K562 (cell line): Measurements from ENCODE around the gene TMEM107. TPM values are rescaled to one million over a fixed set of nuclear protein-coding genes. Genes with fewer than 3 reads are reported as not detected.

Experiments used
- ARID3A ChIP-seq: IDR thresholded peaks from 2 replicates; pipeline ENCODE4 v1.6.1; 2012; ENCODE audit warnings: low read depth, low read length, improper control_type of control experiment, borderline replicate concordance
- ARNT ChIP-seq, 2 experiments: fragments of 450-650 bp; IDR thresholded peaks; 2 replicates each; pipeline ENCODE4 v1.6.1; 2016; ENCODE audit warnings: mild to moderate bottlenecking in 1 of 2
- CREB1 ChIP-seq, 2 experiments: sonication (generic) in 1 of 2; formaldehyde crosslinking in 1 of 2; IDR thresholded peaks; 2 replicates each; pipeline versions ENCODE4 v1.6.1 to v1.8.0; 2012 to 2022; ENCODE audit warnings: inconsistent platforms in 1 of 2, mild to moderate bottlenecking in 1 of 2, missing genetic modification reagents in 1 of 2, moderate library complexity in 1 of 2
- ETV5 ChIP-seq: sonication (generic); formaldehyde crosslinking; IDR thresholded peaks from 2 replicates; pipeline ENCODE4 v1.4.0; 2020; ENCODE audit warnings: low read depth, mild to moderate bottlenecking, missing genetic modification reagents
- HMG20A ChIP-seq: fragments of 450-650 bp; formaldehyde crosslinking; conservative IDR thresholded peaks from 2 replicates; pipeline ENCODE4 v1.4.0; 2020; ENCODE audit warnings: mild to moderate bottlenecking, mixed read lengths
- NR1H2 ChIP-seq: sonication (generic); formaldehyde crosslinking; IDR thresholded peaks from 2 replicates; pipeline ENCODE4 v1.4.0; 2020; ENCODE audit warnings: mild to moderate bottlenecking, missing genetic modification reagents
- NUFIP1 ChIP-seq: fragments of 450-650 bp; IDR thresholded peaks from 2 replicates; pipeline ENCODE4 v1.6.1; 2018; ENCODE audit not compliant: partially characterized antibody
- PHTF2 ChIP-seq: fragments of 250-450 bp; sonication (Bioruptor Pico); IDR thresholded peaks from 2 replicates; pipeline ENCODE4 v1.5.0; 2021; ENCODE audit warnings: mild to moderate bottlenecking
- SETDB1 ChIP-seq: IDR thresholded peaks from one replicate; pipeline ENCODE4 v1.6.1; 2012; ENCODE audit warnings: low read length, control low read depth, inconsistent platforms
- ZFP1 ChIP-seq: fragments of 450-650 bp; formaldehyde crosslinking; IDR thresholded peaks from 2 replicates; pipeline ENCODE4 v1.4.0; 2020; ENCODE audit warnings: mild to moderate bottlenecking, mixed read lengths
- ZNF274 ChIP-seq: IDR thresholded peaks from 2 replicates; pipeline ENCODE4 v1.6.1; 2011; ENCODE audit warnings: low read depth, mild to moderate bottlenecking, low read length, moderate library complexity, borderline replicate concordance
- polyA plus RNA-seq, 8 experiments: library from polyadenylated mRNA; depleted of rRNA in 4 of 8; stranded (reverse) in 5 of 8; unstranded in 3 of 8; fragments of >200 nt; fragmentation: Nextera tagmentation in 2 of 8; fragmentation: Illumina TruSeq in 1 of 8; extraction: Ambion mirVana in 2 of 8; extraction: Trizol in 1 of 8; gene quantifications; 2 replicates each; pipeline versions ENCODE4 v1.2.1 to v1.2.3, GENCODE V29; 2011 to 2014; ENCODE audit warnings: inconsistent platforms in 1 of 8, missing spikeins in 1 of 8
- total RNA-seq, 7 experiments: library from RNA; depleted of rRNA in 6 of 7; stranded (reverse); fragments of >200 nt in 6 of 7; fragmentation: Illumina TruSeq in 2 of 7; extraction: Trizol in 2 of 7; gene quantifications; 2 replicates each; pipeline versions ENCODE4 v1.2.1 to v1.2.3, GENCODE V29; 2011 to 2021; ENCODE audit warnings: low replicate concordance in 1 of 7
- TF ChIP-seq, protein P1 (sequence below): fragments of 450-650 bp; formaldehyde crosslinking; IDR thresholded peaks from 2 replicates; pipeline ENCODE4 v1.4.0; 2020; ENCODE audit warnings: mild to moderate bottlenecking, mixed read lengths
- TF ChIP-seq, protein P2 (sequence below): fragments of 450-650 bp; formaldehyde crosslinking; IDR thresholded peaks from 2 replicates; pipeline ENCODE4 v1.4.0; 2020; ENCODE audit warnings: mild to moderate bottlenecking
- TF ChIP-seq, protein P3 (sequence below): fragments of 250-450 bp; sonication (Bioruptor Pico); IDR thresholded peaks from 2 replicates; pipeline ENCODE4 v1.4.0; 2020
- TF ChIP-seq, protein P4 (sequence below): fragments of 250-450 bp; sonication (Bioruptor Pico); IDR thresholded peaks from 2 replicates; pipeline ENCODE4 v1.5.0; 2022; ENCODE audit warnings: mild to moderate bottlenecking

The TMEM107 gene
- total and polyA plus RNA-seq, 9 of the 15 experiments (the other 6 are each of a cell fraction or from before 2014, with no cell fraction given), result 7.1 to 26.2 (median 16.9) TPM

DNA sequence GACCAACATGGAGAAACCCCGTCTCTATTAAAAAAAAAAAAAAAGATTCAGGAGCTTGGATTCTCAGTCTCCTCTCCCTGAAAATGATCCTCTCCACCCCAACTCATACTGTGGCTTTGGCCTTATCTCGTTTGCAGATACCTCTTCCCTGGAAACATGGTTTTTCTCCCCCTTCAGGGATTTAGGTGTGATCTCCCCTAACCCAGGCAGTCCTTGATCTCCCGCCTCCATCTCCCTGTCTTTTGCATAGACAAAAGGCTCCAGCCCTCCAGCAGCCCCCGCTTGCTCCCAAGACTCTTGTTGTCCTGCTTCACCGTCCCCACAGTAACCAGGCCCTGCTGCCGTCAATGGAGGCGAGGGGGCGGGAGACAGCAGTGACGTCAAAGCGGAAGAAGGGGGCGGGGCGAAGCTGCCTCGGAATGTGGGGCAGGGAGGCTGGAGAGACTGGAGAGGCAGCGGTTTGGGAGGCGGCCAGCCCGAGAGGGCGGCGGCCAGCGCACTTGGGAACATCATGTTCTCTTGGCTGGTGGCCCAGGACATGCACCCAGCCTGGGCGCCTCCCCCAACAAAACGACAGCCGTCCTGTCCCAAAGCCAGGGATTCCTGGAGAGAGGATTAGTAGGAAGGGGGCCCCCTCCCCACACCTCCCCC lies 22.1 kb downstream of the TMEM107 start (continued):
- TF ChIP-seq ARID3A, result no peak
- TF ChIP-seq, protein P1, sequence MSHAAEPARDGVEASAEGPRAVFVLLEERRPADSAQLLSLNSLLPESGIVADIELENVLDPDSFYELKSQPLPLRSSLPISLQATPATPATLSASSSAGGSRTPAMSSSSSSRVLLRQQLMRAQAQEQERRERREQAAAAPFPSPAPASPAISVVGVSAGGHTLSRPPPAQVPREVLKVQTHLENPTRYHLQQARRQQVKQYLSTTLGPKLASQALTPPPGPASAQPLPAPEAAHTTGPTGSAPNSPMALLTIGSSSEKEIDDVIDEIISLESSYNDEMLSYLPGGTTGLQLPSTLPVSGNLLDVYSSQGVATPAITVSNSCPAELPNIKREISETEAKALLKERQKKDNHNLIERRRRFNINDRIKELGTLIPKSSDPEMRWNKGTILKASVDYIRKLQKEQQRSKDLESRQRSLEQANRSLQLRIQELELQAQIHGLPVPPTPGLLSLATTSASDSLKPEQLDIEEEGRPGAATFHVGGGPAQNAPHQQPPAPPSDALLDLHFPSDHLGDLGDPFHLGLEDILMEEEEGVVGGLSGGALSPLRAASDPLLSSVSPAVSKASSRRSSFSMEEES (CRISPR knock-in tag), result no peak
- TF ChIP-seq SETDB1, result no peak
- no peak for TF ChIP-seq NR1H2 (CRISPR knock-in tag)
- peak; percentile 58; the same call in 1 of the 2 replicates for TF ChIP-seq ETV5
- no peak for TF ChIP-seq ARNT (IDR thresholded peaks at IDR 0.05)
- TF ChIP-seq, protein P2, sequence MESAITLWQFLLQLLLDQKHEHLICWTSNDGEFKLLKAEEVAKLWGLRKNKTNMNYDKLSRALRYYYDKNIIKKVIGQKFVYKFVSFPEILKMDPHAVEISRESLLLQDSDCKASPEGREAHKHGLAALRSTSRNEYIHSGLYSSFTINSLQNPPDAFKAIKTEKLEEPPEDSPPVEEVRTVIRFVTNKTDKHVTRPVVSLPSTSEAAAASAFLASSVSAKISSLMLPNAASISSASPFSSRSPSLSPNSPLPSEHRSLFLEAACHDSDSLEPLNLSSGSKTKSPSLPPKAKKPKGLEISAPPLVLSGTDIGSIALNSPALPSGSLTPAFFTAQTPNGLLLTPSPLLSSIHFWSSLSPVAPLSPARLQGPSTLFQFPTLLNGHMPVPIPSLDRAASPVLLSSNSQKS, result no peak
- TF ChIP-seq, protein P3, sequence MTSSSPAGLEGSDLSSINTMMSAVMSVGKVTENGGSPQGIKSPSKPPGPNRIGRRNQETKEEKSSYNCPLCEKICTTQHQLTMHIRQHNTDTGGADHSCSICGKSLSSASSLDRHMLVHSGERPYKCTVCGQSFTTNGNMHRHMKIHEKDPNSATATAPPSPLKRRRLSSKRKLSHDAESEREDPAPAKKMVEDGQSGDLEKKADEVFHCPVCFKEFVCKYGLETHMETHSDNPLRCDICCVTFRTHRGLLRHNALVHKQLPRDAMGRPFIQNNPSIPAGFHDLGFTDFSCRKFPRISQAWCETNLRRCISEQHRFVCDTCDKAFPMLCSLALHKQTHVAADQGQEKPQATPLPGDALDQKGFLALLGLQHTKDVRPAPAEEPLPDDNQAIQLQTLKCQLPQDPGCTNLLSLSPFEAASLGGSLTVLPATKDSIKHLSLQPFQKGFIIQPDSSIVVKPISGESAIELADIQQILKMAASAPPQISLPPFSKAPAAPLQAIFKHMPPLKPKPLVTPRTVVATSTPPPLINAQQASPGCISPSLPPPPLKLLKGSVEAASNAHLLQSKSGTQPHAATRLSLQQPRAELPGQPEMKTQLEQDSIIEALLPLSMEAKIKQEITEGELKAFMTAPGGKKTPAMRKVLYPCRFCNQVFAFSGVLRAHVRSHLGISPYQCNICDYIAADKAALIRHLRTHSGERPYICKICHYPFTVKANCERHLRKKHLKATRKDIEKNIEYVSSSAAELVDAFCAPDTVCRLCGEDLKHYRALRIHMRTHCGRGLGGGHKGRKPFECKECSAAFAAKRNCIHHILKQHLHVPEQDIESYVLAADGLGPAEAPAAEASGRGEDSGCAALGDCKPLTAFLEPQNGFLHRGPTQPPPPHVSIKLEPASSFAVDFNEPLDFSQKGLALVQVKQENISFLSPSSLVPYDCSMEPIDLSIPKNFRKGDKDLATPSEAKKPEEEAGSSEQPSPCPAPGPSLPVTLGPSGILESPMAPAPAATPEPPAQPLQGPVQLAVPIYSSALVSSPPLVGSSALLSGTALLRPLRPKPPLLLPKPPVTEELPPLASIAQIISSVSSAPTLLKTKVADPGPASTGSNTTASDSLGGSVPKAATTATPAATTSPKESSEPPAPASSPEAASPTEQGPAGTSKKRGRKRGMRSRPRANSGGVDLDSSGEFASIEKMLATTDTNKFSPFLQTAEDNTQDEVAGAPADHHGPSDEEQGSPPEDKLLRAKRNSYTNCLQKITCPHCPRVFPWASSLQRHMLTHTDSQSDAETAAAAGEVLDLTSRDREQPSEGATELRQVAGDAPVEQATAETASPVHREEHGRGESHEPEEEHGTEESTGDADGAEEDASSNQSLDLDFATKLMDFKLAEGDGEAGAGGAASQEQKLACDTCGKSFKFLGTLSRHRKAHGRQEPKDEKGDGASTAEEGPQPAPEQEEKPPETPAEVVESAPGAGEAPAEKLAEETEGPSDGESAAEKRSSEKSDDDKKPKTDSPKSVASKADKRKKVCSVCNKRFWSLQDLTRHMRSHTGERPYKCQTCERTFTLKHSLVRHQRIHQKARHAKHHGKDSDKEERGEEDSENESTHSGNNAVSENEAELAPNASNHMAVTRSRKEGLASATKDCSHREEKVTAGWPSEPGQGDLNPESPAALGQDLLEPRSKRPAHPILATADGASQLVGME, result no peak
- TF ChIP-seq PHTF2, result no peak
- TF ChIP-seq ZFP1 (CRISPR knock-in tag), result no peak
- TF ChIP-seq ZNF274, result no peak
- peak; percentile 84 for TF ChIP-seq CREB1 (IDR thresholded peaks at IDR 0.05)
- TF ChIP-seq CREB1 (CRISPR knock-in tag; IDR thresholded peaks at IDR 0.05), result peak; percentile 91
- TF ChIP-seq, protein P4, sequence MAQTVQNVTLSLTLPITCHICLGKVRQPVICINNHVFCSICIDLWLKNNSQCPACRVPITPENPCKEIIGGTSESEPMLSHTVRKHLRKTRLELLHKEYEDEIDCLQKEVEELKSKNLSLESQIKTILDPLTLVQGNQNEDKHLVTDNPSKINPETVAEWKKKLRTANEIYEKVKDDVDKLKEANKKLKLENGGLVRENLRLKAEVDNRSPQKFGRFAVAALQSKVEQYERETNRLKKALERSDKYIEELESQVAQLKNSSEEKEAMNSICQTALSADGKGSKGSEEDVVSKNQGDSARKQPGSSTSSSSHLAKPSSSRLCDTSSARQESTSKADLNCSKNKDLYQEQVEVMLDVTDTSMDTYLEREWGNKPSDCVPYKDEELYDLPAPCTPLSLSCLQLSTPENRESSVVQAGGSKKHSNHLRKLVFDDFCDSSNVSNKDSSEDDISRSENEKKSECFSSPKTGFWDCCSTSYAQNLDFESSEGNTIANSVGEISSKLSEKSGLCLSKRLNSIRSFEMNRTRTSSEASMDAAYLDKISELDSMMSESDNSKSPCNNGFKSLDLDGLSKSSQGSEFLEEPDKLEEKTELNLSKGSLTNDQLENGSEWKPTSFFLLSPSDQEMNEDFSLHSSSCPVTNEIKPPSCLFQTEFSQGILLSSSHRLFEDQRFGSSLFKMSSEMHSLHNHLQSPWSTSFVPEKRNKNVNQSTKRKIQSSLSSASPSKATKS (CRISPR knock-in tag), result no peak
- TF ChIP-seq HMG20A (CRISPR knock-in tag), result no peak
- TF ChIP-seq NUFIP1, result no peak
